ENCODE results near the gene B2M.
"Not testable (repeated sequence)": the region's sequence is repeated elsewhere in the genome, so short reads cannot be mapped to it uniquely, and the experiment has no call there.

The B2M gene

DNA sequence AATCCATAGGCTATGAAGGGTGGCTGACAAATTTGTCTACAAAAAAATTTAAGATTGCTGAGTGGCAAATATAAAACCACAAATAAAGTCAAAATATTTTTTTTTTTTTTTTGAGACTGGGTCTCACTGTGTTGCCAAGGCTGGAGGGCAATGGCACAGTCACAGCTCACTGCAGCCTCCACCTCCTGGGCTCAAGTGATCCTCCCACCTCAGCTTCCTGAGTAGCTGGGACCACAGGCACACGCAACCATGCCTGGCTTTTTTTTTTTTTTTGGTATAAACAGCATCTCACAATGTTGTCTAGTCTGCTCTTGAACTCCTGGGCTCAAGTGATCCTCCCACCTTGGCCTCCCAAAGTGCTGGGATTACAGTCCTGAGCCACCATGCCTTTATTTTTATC, 21.1 kb upstream of the B2M start:
- not testable (repeated sequence) for DNase-seq (ENCODE audit: low read depth); H3K4me3 ChIP-seq (ENCODE audit: low read depth, low read length)

DNA sequence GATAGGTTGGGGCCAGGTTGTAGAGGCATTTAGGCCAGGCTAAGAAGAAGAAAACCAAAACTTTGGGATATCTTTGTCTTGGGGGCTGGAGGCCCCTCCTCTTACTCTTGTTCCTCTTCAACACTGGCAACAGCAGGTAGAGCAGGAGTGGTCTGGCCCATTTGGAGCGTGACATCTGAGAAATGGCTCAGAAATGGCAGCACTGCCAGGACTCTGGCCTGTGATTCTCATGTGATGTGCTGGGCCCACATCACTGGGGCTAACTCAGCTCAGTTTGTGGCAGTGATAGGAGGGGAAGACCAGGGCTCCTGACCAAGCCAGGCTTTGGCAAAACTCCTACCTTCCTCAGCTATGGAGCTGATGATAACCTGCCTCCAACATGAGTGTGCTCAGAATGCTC, 18.7 kb upstream of the B2M start:
- no peak overlapping the region for H3K4me3 ChIP-seq (ENCODE audit: low read depth, low read length)
- no peak for DNase-seq (ENCODE audit: low read depth)
- TF ChIP-seq, protein P1, sequence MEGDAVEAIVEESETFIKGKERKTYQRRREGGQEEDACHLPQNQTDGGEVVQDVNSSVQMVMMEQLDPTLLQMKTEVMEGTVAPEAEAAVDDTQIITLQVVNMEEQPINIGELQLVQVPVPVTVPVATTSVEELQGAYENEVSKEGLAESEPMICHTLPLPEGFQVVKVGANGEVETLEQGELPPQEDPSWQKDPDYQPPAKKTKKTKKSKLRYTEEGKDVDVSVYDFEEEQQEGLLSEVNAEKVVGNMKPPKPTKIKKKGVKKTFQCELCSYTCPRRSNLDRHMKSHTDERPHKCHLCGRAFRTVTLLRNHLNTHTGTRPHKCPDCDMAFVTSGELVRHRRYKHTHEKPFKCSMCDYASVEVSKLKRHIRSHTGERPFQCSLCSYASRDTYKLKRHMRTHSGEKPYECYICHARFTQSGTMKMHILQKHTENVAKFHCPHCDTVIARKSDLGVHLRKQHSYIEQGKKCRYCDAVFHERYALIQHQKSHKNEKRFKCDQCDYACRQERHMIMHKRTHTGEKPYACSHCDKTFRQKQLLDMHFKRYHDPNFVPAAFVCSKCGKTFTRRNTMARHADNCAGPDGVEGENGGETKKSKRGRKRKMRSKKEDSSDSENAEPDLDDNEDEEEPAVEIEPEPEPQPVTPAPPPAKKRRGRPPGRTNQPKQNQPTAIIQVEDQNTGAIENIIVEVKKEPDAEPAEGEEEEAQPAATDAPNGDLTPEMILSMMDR (IDR thresholded peaks at IDR 0.05; ENCODE audit: control insufficient read depth, extremely low read depth, insufficient read depth) = no peak

DNA sequence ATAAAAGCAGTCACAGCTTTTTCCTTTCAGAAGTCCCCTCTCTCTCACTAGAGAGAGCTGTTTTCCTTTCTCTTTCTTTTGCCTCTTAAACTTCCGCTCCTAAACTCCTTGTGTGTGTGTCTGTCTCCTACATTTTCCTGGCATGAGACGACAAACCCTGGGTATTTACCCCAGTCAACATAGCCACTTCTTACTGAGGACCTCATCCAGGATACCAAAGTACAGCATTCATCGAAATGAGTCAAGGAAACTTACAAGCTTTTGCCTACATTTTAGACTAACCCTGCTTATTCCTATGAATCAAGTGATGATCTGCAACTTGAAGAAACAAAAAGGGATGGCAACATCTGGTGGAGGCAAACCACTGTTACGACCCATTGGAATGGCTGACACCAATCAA, 16.9 kb upstream of the B2M start:
- no peak overlapping the region for H3K4me3 ChIP-seq (ENCODE audit: low read depth, low read length)
- TF ChIP-seq, protein P1 (IDR thresholded peaks at IDR 0.05; ENCODE audit: control insufficient read depth, extremely low read depth, insufficient read depth) = no peak
- DNase-seq (ENCODE audit: low read depth) = no peak

DNA sequence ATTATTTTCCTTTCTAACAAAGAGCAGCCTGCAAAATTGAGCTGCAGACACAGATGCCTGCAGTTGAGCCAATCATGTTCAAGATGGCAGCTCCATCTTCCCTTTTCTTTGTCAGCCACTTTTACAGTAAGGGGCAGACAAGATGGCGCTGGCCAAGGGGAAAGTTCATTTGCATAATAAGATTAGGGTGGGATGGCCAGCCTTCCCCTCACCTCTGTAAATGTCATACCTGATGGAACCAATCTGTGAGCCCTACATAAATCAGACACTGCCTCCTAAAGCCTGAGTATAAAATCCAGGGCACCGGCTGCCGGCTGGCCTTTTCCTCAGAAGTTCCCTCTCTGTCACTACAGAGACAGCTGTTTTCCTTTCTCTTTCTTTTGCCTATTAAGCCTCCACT, 16.0 kb upstream of the B2M start:
- DNase-seq (ENCODE audit: low read depth) = no peak
- no peak overlapping the region for H3K4me3 ChIP-seq (ENCODE audit: low read depth, low read length)
- TF ChIP-seq, protein P1 (IDR thresholded peaks at IDR 0.05; ENCODE audit: control insufficient read depth, extremely low read depth, insufficient read depth) = no peak

DNA sequence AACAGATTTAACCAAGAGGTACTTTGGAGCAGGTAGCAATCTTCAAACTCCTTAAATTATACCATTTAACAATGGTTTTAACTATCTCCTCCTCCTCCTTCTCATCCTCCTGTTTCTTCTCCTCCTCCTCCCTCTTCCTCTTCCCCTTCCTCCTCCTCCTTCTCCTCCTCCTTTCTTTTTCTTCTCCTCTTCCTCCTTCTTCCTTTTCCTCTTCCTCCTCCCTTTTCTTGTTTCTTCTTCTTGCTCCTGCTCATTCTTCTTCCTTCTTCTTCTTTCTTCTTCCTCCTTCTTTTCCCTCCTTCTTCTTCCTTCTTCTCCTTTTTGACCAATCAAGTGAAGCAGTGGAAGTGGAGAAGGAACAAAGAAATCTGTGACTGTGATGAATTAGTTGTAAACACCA, 14.3 kb upstream of the B2M start:
- no peak overlapping the region for H3K4me3 ChIP-seq (ENCODE audit: low read depth, low read length)
- no peak for DNase-seq (ENCODE audit: low read depth)
- TF ChIP-seq, protein P1 (IDR thresholded peaks at IDR 0.05; ENCODE audit: control insufficient read depth, extremely low read depth, insufficient read depth) = no peak

DNA sequence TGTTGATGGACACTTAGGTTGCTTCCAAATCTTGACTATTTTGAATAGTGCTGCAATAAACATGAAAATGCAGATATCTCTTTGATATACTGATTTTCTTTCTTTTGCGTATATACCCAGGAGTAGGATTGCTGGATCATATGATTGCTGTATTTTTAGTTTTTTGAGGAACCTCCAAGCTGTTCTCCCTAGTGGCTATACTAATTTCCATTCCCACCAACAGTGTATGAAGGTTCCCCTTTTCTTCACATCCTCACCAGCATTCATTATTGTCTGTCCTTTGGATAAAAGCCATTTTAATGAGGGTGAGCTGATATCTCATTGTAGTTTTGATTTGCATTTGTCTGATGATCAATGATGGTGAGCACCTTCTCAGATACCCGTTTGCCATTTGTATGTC, 12.7 kb upstream of the B2M start:
- no peak for DNase-seq (ENCODE audit: low read depth)
- TF ChIP-seq, protein P1 (IDR thresholded peaks at IDR 0.05; ENCODE audit: control insufficient read depth, extremely low read depth, insufficient read depth) = no peak
- H3K4me3 ChIP-seq (ENCODE audit: low read depth, low read length) = no peak overlapping the region

DNA sequence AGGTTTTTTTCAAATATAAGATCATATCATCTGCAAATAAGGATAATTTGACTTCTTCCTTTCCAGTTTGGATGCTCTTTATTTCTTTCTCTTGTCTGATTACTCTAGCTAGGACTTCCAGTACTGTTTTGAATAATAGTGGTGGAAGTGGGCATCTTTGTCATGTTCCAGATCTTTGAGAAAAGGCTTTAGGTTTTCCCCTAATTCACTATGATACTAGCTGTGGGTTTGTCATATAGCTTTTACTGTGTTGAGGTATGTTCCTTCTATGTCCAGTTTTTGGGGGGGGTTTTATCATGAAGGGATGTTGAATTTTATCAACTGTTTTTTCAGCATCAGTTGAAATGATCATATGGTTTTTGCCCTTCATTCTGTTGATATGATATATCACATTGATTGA, 10.6 kb upstream of the B2M start:
- DNase-seq (ENCODE audit: low read depth); H3K4me3 ChIP-seq (ENCODE audit: low read depth, low read length): not testable (repeated sequence)

DNA sequence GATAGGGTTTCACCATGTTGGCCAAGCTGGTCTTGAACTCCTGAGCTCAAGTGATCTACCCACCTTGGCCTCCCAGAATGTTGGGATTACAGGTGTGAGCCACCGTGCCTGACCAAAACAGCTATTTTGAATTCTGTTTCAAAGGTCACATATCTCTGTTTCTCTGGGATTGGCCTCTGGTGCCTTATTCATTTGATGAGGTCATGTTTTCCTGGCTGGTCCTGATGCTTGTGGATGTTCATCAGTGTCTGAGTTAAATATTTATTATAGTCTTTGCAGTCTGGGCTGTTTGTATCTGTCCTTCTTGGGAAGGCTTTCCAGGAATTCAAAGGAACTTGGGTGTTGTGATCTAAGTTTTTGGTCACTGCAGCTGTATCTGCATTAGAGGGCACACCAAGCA, 5.3 kb upstream of the B2M start:
- no peak for DNase-seq (ENCODE audit: low read depth)
- no peak overlapping the region for H3K4me3 ChIP-seq (ENCODE audit: low read depth, low read length)
- TF ChIP-seq, protein P1 (IDR thresholded peaks at IDR 0.05; ENCODE audit: control insufficient read depth, extremely low read depth, insufficient read depth) = no peak
